C4-2B (cell line): ENCODE measurements around the gene SSBP3.
A peak's percentile ranks its signal among the peaks of the same experiment; 100 is the strongest.
"Not testable (repeated sequence)": the region's sequence is repeated elsewhere in the genome, so short reads cannot be mapped to it uniquely, and the experiment has no call there.

Source experiments
- H3K27ac ChIP-seq: fragments of 450-650 bp; 2 replicates; pipeline ENCODE4 v1.5.1; 2017
- CTCF ChIP-seq: fragments of 450-650 bp; conservative IDR thresholded peaks from 2 replicates; pipeline ENCODE4 v1.5.1; 2017; ENCODE audit warnings: mild to moderate bottlenecking
- ZFX ChIP-seq: fragments of 450-650 bp; IDR thresholded peaks from 2 replicates; pipeline ENCODE4 v1.6.1; 2017

Gene SSBP3

GRCh38 chr1:54234284-54234683, 171.9 kb downstream of the SSBP3 start:
- TF ChIP-seq ZFX (no peak), CTCF (no peak)
- no peak overlapping the region for H3K27ac ChIP-seq

GRCh38 chr1:54233196-54233595, 173.0 kb downstream of the SSBP3 start:
- not testable (repeated sequence) for H3K27ac ChIP-seq

- TF ChIP-seq CTCF (no peak), ZFX (no peak)
- no peak overlapping the region for H3K27ac ChIP-seq
Observed at GRCh38 chr1:54230507-54231339, 175.5 kb downstream of the SSBP3 start.

- H3K27ac ChIP-seq = peak overlapping the region; percentile 12
- TF ChIP-seq ZFX (no peak), CTCF (no peak)
Observed at GRCh38 chr1:54229281-54229891, 176.8 kb downstream of the SSBP3 start.

- H3K27ac ChIP-seq = peak overlapping the region; percentile 12
- TF ChIP-seq ZFX (no peak), CTCF (no peak)
Observed at GRCh38 chr1:54228638-54229079, 177.5 kb downstream of the SSBP3 start.

- no peak overlapping the region for H3K27ac ChIP-seq
- TF ChIP-seq CTCF (no peak), ZFX (no peak)
Observed at GRCh38 chr1:54227891-54228310, 178.3 kb downstream of the SSBP3 start.

GRCh38 chr1:54227091-54227602, 179.0 kb downstream of the SSBP3 start:
- no peak overlapping the region for H3K27ac ChIP-seq
- TF ChIP-seq CTCF = no peak
- TF ChIP-seq ZFX = no peak
